HEK293T (cell line): ENCODE measurements around the gene DHRS12.

Experiments
- FOXK2 ChIP-seq: fragments of 450-650 bp; IDR thresholded peaks from 2 replicates; pipeline ENCODE4 v1.6.1; 2016; ENCODE audit warnings: mild to moderate bottlenecking
- L3MBTL2 ChIP-seq: fragments of 450-650 bp; conservative IDR thresholded peaks from 2 replicates; pipeline ENCODE4 v1.6.1; 2016; ENCODE audit warnings: mild to moderate bottlenecking
- NFRKB ChIP-seq: fragments of 450-650 bp; IDR thresholded peaks from 2 replicates; pipeline ENCODE4 v1.6.1; 2016; ENCODE audit warnings: mild to moderate bottlenecking, moderate library complexity

DNA sequence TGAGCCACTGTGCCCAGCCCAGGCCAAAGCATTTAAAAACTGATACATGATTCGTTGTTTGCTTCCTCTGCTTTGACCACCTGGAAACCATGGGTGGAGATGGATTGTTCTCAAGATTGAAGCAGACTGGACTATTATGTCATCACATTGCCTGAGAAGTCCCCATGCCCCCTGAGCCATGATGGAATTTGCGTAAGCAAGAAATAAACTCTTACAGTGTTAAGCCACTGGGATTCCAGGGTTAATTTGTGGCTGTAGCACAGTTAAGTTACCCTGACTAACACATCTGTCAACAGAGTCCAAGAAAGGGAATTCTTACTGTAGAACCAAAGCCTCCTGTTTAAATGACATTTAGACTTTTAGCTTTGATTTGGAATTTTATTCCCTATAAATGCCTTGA, 19.4 kb upstream of the DHRS12 start:
- no peak for TF ChIP-seq NFRKB
- TF ChIP-seq L3MBTL2: no peak
- TF ChIP-seq FOXK2: no peak
